Occipital lobe (tissue), 2 donors: ENCODE data around the gene ZNF438. TPM values are rescaled to one million over a fixed set of nuclear protein-coding genes. Genes with fewer than 3 reads are reported as not detected.
"Not testable (repeated sequence)": the region's sequence is repeated elsewhere in the genome, so short reads cannot be mapped to it uniquely, and the experiment has no call there.

ENCODE experiments used
- DNase-seq: peaks from one replicate; lab custom pipeline; 2025; lab: John Stamatoyannopoulos, UW
- total RNA-seq: library from RNA; depleted of rRNA; stranded (reverse); fragments of >200 nt; gene quantifications from one replicate; pipeline ENCODE4 v1.2.3, GENCODE V29; 2014

ZNF438 gene
- total RNA-seq, 1 donor from 2014 or later, result 3.9 TPM

DNA sequence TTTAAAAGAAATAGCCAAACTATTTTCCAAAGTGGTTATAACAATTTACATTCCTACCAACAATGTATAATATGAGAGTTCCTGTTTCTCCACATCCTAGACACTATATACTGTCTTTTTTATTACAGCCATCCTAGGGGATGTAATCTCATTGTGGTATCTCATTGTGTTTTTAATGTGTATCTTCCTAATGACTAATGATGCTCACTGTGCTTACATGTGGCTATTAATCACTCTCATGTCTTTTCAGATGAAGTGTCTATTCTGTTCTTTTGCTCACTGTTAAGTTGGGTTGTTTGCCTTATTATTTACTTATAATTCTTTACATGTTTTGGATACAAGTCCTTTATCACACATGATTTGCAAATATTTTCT, 71.8 kb downstream of the ZNF438 start:
- DNase-seq, result no peak

GRCh38 chr10:30949218-30949617, 82.4 kb downstream of the ZNF438 start:
- DNase-seq, result not testable (repeated sequence)

- no peak for DNase-seq
These were observed 87.7 kb downstream of the ZNF438 start for GRCh38 chr10:30944005-30944404.

DNA sequence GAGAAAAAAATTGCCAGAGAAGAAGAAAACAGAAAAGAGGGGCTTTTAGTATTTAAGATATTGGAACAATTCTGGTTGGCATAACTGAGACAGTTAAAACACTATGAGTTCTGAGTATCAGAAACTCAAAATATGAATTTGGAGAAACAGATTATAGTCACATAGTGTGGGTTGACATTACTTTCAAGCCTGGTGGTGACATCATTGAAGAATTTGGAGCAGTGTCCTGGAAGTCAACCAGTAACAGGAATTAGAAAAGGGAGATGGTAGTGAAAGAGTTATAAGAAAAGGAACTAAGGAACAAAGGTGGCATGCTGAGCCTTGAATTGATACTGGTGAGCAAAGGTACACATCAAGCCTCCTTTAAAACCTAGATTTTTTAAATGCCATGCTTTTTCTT, 88.2 kb downstream of the ZNF438 start:
- DNase-seq, result no peak

GRCh38 chr10:30940256-30940655, 91.4 kb downstream of the ZNF438 start:
- DNase-seq, result no peak

DNA sequence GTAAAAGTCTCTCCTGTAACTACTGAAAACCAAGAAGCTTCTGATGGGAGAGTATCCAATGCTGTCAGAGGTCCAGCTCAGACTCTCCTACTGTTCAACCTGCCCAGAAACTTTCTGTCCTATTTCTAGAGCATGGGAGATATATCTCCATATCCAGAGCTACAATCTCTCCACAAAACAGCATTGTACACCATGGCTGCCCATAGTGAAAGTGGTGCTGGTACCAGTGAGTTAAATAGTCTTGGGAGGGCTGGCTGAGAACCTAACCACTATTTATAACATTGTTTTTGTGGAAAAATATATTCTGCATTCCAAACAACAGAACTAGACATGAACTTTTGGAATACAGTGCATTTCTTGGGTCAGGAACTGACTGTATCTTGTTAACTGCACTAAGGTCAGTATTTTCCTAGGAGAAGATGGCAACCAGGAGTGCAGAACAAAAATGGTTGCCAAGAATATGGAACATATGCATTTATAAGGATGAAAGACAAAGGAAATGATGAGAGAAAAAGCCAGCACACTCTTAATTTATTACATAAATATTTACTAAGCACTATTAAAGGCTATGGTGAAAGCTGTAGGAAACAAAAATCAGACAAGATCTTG, 91.9 kb downstream of the ZNF438 start:
- no peak for DNase-seq

DNA sequence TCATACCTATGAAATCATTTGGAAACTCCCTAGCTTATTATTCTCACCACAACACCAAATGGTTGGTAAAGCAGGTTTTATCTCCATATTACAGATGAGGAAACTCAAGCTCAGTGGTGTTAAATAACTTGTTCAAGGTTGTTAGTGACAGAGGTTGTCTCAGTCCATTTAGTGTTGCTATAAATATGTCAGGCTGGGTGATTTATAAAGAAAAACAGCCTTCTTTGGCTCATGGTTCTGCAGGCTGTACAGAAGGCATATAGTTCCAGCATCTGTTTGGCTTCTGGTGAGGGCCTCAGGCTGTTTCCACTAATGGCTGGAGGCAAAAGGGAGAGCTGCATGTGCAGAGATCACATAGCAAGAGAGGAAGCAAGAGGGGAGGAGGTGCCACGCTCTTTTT, 96.6 kb downstream of the ZNF438 start:
- DNase-seq, result no peak

- no peak for DNase-seq
These were observed 100.6 kb downstream of the ZNF438 start for GRCh38 chr10:30931094-30931493.

GRCh38 chr10:30929901-30930520, 101.7 kb downstream of the ZNF438 start:
- no peak for DNase-seq

- DNase-seq, result not testable (repeated sequence)
These were observed 102.3 kb downstream of the ZNF438 start for GRCh38 chr10:30929311-30929729.

DNA sequence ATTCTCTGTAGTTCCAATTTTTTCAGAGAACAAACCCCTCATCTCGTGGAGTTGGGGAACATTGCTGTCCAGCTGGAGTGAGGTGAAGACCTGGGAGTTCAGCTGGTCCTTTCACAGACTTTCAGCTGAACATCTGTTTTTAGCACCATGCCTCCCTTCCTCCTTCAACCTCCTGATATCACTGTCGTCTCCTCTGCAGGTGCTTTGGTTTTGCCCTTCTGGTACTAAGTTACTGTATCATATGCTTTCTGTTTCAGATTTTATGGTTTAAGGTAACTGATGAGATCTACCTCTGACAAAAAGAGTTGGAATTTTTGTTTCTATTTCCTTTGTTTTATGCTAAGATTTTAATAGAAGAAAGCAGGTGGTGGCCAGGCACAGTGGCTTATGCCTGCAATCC, 102.9 kb downstream of the ZNF438 start:
- DNase-seq, result no peak

DNA sequence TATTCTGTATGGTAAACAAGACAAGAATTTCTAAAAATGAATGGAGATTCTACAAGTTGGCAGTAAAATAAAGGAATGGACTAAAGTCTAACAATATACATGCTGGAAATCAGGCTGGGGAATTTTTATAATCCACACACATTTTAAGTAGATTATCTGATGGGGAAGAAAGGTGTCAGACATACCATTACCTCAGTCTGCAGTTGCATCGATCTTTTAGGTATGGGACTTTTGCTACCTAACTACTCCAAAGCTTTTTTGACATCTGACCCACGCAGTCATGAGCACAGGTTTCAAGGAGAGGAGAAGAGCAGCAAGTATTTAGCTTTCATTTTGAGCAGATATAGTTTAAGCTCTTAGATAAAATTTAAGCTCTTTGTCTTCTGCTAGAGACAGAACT, 113.0 kb downstream of the ZNF438 start:
- no peak for DNase-seq

DNA sequence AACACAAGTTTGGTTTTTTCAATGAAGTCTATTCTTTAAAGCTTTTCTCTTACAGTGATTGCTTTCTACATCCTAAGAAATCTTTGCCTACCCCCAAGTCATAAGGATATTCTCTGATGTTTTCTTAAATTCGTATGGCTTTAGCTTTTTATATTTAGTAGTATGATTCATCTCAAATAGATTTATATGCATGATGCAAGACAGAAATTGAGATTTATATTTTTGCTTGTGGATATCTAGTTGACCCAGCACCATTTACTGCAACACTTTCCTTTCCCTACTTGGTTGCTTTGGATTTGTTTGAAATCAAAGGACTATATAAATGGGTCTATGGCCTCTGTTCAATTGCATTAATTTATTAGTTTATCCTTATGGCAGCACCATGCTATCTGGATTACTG, 113.9 kb downstream of the ZNF438 start:
- DNase-seq, result no peak

GRCh38 chr10:30917067-30917466, 114.6 kb downstream of the ZNF438 start:
- no peak for DNase-seq

DNA sequence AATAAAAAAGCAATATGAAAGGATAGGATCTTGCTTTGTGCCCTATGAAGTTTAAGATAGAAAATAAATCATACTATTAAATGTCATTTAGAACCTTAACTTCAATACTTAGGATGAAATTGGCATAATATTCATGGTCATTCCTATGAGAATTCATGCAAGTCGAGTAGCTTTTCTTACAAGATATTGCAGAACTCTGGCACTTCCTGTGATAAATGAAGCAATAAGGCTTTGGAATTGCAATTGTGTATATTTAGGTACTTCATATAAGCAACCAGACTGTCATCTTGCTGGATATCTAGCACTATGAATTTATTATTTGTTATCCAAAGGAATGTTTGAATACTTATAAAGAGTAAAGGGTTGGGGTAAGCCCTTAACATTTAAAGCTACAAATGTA, 116.5 kb downstream of the ZNF438 start:
- no peak for DNase-seq

DNA sequence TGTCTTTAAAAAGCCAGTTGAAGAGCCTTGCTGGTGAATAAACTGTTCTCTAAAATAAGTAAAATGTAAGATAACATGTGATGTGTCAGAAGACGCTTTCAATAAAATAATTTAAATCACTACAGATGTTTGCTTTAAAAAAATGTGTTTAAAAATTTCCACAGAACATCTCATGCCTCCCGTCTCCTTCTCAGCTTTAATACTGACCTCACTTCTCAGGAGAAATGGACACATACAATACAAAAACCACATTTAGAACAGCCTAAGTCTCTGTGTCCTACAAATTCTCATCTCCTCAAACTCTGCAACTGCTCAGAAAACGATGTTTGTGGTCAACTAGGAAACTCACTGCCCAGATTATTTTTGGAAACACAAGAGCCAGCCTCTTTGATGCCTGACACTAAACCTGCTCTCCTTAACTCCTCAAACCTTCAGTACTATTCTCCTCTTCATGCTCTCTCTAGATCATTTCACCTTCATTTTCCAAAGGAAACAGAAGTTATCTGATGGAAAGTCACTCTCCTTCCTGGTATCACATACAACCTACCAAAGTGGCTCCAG, 120.3 kb downstream of the ZNF438 start:
- DNase-seq, result no peak

- no peak for DNase-seq
These were observed 128.1 kb downstream of the ZNF438 start for GRCh38 chr10:30903397-30904138.

DNA sequence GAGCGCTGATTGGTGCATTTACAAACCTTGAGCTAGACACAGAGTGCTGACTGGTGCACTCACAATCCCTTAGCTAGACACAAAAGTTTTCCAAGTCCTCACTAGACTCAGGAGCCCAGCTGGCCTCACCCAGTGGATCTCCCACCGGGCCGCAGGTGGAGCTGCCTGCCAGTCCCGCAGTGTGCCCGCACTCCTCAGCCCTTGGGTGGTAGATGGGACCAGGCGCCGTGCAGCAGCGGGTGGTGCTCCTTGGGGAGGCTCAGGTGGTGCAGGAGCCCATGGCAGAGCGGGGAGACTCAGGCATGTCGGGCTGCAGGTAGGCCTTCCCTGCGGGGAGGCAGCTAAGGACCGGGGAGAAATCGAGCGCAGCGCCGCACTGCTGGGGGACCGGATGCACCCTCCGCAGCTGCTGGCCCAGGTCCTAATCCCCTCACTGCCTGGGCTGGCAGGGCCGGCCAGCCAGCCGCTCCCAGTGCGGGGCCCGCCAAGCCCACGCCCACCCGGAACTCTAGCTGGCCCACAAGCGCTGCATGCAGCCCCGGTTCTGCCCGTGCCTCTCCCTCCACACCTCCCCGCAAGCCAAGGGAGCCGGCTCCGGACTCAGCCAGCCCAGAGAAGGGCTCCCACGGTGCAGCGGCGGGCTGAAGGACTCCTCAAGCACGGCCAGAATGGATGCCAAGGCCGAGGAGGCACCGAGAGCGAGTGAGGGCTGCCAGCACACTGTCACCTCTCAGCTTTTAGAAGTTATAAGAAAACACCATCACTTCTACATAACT, 128.9 kb downstream of the ZNF438 start:
- no peak for DNase-seq

GRCh38 chr10:30901487-30901886, 130.2 kb downstream of the ZNF438 start:
- DNase-seq, result not testable (repeated sequence)

GRCh38 chr10:30898964-30899363, 132.7 kb downstream of the ZNF438 start:
- no peak for DNase-seq

DNA sequence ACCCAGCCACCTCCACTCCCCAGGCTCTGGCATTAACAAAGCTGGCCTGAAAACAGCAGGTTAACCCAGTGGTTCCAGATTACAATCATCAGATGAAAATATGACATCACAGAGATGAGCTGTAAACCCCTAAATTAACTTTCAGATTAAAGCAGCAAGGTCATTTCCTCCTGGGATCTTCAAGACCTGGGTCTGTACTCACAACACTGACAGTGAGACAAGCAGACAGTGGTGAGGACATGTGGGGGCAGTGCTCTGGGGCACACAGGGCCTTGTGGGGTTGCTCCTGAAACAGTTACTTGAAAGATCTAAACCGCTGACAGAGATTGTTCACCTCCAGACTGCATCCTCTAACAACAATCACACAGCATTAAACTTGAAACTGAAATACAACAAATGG, 134.1 kb downstream of the ZNF438 start:
- no peak for DNase-seq

GRCh38 chr10:30897048-30897447, 134.6 kb downstream of the ZNF438 start:
- DNase-seq, result no peak
